HG03097 (cell line): Measurements from ENCODE around the gene EPS15.
"Not testable (repeated sequence)": the region's sequence is repeated elsewhere in the genome, so short reads cannot be mapped to it uniquely, and the experiment has no call there.

Source experiments
- ATAC-seq: cut with Tn5 transposase; IDR thresholded peaks from one replicate; pipeline ENCODE4 v1.9.1; 2021; ENCODE audit not compliant: unreplicated experiment, low FRiP score

Gene EPS15

DNA sequence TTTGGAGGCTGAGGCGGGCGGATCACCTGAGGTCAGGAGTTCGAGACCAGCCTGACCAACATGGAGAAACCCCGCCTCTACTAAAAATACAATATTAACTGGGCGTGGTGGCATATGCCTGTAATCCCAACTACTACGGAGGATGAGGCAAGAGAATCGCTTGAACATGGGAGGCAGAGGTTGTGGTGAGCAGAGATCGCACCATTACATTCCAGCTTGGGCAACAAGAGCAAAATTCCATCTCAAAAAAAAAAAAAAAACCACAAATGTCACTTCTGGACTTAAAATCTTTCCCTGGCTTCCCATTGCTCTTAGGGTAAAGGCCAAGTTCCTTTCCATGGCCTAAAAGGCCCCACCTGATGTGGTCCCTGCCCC lies 194.1 kb downstream of the EPS15 start:
- ATAC-seq, result not testable (repeated sequence)

DNA sequence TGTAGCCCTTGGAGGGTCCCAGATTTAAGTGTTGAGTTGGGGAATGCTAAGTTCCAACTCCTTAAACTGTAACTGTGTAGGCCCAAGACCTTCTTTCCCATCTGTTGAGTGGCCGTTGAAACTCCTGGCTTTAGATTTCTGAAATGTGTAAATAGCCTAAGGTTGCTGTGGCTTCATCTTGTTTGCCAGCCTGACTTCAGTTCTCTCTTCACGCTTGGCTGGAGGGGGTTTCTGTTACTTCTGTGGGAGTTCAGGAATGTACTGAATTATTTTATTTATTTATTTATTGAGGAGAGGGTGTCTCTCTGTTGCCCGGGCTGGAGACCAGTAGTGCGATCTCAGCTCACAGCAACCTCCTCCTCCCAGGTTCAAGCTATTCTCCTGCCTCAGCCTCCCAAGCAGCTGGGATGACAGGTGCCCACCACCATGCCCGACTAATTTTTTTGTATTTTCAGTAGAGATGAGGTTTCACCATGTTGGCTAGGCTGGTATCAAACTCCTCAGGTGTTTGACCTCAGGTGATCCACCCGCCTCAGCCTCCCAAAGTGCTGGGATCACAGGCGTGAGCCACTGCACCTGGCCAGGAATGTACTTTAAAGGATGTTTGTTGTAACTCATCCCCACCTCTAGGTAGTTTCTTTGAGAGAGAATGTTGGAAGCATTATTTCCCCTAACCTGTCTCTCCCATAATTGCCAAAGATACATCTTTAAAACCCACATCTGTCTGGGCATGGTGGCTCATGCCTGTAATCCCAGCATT lies 194.6 kb downstream of the EPS15 start:
- ATAC-seq, result no peak

DNA sequence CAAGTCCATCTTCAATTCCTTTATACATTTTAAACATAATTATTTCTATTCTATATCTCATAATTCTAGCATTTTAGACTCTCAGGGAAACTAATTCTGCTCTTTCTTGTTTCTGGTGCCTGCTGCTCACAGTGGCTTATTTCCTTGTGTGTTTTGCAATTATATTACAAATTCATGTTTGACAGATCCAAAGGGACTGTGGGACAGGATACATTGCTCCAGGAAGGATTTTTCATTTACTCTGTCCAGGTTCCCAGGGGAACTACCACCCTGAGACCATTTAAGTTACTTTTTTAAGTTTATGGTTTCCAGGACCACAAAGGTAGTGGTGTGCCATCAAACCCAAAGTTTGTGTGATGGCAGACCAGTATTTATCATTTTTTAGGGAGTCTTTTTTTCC lies 195.3 kb downstream of the EPS15 start:
- no peak for ATAC-seq

DNA sequence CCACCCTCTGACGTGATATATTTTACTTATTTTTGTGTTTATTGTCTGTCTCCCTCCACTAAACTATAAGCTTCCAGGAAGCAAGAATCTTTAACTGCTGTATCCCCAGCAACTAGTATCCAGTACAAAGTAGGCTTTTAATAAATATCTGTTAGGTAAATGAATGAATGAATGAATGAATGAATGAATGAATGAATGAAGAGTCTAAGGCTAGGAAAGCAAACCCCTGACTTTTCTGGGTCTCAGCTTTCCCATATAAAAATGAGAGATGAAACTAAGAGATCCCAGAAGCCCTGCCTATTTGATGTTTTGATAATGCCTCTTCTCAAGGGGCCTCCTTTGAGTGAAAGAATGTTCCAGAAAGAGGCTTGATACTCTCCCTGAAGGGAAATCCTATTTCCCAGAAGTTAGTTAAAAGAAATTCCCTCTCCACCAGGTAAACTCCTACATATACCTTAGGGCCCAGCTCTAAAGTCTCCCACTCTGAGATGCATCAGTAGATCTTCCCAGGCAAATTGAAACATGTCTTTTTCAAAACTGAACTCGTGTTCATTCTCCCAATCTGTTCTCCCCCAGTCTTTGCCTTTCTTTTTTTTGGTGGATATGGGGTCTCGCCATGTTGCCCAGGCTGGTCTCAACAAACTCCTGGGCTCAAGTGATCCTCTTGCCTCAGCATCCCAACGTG lies 196.5 kb downstream of the EPS15 start:
- ATAC-seq, result no peak

DNA sequence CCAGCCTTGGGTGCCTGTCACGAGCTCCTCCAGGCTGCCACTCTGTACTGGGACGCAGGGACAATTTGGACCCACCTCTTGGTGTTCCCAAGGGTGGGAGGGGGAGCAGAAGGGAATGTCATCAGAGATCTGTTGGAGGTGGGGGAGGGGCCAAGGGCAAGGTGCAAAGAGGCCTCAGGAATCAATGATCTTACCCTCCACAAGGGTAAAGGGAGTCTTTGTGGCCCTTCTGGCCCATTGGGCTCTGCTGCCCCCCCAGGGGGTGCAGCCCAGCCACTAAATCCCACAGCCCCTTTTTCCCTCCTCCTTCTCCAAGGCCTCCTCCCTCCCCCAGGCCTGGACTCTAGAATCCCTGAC lies 197.2 kb downstream of the EPS15 start:
- ATAC-seq, result no peak

DNA sequence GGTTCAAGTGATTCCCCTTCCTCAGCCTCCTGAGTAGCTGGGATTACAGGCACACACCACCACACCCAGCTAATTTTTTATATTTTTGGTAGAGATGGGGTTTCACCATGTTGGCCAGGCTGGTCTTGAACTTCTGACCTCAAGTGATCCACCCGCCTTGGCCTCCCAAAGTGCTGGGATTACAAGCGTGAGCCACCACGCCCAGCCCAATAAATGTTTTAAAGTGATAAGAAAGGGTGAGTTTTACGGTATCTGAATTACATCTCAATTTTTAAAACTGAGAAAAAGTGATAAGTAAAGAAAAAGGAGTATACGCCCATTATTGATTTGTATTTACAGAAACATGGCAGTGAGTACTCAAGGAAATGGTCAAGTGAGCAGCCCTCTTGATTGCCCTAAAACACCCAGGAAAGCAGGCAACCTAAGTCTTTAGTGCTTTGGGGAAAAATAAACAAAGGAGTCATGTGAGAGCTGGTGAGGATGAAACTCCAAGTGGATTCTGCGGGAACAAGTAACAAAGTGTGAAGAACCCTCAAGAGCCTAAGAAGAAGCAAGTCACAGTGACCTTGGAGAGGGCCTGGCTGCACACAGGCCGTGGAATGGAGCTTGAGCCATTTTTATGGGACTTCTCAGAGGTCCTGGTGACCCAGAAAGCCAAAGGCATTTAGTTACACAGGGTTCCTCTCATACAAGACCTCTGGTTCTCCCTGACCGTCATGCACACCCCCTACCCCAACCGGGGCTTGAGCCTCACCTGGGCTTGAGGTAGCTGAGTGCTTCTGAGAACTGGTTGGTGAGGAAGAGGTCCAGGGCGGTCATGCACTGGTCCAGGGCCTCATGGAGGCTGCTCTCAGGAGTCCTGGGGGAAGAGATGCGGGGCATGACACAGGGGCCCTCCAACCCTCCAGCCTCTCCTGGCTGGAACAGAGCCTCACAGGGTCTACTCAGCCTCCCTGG lies 197.8 kb downstream of the EPS15 start:
- no peak for ATAC-seq

DNA sequence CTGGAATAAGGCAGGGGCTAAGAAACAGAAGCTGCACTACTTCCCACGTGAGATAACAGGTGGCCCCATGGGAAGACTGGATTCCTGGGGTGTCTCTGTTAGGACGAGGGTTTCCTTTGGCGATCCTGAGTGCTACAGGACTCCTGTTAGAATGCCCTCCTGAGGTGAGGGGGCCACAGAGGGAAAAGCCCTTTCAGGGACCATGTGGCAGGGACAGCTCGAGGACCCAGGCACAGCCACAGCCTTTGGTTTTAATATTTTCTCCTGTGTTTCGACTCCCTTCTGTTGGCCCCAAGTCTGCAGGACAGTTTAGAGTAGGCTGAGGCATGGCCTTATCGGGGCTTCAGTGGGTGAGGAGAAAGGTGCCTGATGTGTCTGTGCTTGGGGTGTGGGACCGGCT lies 201.3 kb downstream of the EPS15 start:
- ATAC-seq, result no peak

DNA sequence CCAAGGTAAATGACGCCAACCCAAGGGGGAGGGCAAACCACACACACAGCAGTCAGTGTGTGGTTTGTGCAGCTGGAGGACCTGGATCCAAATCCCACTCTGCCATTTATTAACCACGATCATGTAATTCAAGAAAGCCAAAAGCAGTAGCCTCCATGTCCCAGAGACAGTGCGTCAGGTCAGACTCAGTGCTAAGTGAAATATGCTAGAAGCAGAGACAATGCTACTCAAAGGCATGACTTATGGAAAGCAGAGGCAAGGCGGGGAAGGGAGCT lies 202.3 kb downstream of the EPS15 start:
- no peak for ATAC-seq

DNA sequence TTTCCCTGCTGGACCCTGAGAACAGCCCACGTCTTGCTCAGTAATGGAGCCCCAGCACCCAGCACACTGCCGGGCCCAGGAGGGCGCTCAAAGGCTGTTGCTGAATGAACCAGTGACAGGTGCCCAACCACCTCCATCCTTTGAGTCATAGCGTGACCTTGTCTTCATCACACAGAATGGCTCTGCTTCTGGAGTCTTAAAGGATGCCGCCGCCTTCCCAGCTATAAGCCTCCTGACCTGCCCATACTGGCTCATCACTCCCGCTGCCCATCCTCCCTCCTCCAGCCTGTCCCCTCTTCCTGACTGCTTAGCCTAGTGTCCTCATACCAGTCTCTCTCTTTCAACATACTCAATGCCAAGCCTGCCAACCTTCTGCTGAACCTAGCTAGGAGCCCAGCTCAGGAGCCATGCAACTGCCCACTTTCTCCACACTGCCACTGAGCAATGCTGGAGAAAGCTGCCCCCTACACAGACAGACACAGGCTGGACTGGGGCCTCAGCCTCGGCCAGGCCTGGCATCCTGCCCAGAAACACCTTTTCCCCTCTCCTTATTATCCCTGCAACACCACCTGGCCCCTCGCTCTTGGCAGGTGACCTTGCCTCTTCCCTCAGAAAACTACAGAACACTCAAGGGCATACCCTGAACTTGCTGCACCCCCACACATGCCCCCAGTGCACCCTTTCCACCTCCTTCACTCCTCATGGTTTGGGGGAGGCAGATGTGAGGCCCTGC lies 202.8 kb downstream of the EPS15 start:
- ATAC-seq, result no peak

DNA sequence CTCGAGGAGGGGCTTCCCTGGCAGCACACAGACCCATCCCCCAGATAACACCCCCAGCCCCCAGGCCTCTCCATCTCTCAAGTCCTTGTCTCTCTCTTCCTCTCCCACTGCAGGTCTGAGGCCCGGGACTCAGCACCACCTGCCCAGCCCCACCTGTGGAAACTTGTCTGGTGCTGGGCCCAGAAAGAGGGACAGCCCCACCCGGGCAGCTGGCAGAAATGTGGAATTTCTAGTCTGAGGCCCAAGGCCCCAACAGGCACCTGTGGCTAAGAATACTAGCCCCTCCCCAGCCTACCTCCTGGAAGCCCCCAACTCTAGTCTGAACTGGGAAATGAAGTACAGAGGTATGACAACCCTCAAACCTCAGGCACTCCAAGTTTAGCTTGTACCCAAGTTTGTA lies 204.1 kb downstream of the EPS15 start:
- no peak for ATAC-seq

DNA sequence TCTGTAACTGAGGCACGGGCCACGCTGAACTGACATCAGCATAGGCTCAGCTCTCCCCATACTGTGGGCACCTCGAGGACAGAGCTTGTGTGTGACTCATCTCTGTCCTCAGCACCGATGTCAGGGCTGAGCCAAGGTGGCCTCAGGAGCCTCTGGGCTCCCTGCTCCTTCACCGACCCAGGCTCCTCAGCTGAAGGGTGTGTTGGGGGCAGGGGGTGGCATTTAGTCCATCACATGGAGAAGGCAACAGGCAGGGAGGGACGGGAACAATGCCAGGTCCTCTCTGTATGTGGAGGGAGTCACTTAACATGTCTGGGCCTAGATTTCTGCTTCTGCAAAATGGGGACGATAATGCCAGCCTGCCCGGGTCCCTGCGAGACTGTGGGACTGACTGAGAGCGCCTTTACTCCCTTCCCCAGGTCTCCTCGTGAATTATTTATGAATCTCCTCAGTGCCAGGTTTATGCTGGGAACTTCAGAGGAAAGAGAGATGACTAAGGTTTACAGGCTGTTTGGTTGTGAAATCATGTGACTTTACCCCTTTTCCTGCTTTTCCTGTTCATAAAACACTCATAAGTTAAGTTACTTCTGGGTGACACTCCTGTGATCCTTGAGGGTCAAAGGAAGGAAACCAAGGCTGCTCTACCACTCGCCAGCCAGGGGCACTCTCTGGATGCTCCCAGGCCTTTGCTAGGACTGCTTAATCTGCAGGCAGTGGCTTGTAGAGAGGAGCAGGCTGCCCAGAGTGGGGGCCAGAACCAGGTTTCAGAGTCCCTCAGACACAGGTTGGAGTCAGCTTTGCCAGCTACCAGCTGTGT lies 204.9 kb downstream of the EPS15 start:
- no peak for ATAC-seq

DNA sequence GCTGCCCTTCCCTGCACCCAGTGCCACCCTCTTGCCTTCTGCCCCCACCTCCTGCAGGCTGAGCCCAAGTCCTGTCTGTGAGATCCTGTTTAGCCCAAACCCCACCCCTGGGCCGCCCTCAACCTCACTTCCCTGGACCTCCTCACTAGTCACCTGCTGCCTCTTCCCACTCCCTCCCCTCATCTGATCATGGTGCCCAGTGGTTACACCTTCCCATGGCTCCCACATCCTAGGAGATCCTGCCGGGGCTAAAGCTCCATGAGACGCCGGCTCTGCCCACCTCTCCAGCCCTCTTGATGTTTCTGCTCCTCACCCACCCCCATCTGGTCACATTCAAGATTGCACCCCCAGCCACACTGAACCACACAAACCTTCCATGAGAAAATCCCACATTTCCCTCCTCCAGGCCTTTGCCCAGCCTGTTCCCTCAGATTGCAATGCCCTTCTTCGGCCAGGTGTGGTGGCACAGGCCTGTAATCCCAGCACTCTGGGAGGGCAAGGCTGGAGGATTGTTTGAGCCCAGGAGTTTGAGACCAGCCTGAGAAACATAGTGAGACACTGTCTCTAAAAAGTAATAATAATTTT lies 205.7 kb downstream of the EPS15 start:
- no peak for ATAC-seq

DNA sequence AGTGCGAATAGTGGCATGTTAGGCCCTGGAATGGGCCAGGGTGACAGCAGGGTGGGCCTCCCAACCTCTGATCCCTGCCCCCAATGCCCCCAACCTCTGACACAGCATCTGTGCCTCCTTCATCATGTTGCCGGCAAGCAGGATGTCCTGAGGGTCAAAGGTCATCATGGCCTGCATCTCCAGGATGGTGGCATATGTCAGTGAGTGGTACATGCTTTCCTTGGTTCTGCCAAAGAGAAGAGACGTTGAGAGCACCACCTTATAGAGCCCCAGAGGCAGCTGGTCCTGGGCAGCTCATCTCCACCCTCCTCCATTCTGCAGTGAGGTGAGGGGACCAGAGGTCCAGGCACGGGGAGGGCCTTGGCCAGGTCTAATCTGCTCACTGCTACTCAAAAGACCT lies 206.3 kb downstream of the EPS15 start:
- ATAC-seq, result no peak

DNA sequence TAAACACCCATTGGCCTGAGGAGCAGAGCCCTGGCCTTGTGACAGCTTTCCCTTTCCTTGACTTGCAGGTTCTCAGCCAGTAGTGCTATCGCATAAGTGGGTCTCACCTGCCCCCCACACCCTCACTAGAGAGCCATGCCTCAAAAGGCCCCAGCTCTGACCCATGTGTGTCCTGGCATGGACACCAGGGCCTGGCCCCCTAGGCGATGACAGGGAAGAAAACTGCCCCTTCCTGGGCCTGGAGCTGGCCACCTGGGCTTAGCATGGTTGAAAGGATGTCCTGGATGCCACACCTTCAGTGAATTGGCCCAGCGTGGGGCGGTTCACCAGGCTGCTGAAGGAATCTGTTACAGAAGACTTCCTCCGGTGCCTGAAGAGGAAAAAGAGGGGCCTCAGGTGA lies 207.2 kb downstream of the EPS15 start:
- no peak for ATAC-seq

DNA sequence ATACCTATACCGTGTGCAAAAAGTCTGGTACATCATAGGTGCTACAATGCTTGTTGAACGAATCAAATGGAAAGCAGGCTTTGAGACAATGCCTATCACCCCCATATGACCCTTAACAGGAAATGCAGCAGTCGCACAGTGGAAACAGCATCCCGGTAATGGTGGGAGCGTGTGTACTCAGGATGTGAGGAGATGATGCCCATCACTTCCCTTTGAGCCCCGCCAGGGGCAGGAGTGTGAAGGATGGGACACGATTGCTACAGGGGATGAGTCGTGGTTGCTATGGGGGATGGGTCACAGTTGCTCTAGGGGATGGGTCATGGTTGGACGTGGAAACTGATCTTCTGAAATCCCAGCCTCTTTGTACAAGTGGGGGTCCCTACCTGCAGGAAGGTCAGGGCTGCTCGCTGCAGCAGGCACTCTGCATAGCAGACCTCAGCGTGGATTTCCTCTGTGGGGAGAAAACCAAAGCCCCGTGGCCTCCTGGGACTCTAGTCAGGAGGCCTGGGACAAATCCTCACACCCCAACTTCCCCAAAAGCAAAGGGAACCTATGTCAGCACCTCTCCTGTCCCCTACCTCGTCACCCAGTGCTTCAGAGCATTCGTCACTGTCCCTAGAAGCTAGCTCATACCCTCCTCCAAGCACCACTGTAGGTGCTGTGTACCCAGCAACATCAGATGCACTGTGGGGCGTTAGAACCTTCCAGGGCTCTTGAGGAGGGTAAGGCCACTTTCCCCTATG lies 208.0 kb downstream of the EPS15 start:
- ATAC-seq, result no peak

DNA sequence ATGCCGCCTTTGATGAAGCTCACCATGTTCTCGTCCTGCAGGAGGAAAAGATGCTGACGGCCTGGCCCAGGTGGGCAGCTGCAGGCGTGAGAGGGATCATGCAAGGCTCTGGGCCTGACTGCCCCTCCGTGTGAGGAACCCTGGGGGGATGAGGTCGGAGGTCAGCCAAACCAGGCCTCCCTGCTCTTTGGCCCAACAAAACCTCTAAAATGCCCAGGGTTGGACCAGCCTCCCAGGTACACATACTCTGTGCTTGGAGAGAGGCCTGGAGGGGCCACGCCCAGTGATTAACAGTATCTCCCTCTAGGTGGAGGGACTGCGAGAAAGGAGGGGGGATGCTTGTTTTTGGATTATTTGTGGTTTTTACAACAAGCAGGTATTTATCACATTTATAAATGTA lies 209.8 kb downstream of the EPS15 start:
- ATAC-seq, result no peak

DNA sequence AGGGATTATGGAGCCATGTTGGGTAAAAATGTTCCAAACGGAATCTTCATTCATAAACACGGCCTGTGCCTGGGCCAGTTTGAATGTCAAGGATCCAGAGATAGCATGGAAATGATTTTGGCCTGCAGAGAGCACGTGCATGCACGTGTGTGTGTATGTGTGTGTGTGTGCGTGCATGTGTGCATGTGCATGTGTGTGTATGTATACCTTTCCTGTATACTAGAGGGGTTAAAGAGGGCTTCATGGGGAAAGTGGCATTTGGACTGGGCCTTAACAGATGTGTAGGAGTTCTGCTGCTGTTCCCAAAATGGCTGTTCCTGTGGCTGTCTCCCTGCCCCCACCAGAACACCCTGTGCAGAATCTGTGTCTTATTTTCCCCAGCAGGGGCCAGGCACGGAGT lies 210.4 kb downstream of the EPS15 start:
- no peak for ATAC-seq

DNA sequence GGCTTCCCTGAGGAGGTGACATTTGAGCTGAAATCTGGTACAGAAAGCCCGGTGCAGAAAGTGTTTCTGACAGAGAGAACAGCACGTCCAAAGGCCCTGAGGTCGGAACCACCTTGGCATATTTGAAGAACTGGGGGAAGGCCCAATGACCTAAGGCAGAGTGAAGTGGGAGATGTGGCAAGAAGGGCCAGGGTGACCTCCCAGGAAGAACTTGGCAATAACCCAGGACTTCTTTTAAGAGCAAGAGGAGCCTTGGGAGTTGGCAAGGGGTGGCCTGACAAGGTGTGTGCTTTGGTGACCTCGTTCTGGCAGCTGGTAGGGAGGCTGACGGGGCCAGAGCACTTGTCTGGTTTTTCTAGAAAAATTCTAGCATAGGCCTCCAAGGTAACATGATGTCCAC lies 212.1 kb downstream of the EPS15 start:
- no peak for ATAC-seq

DNA sequence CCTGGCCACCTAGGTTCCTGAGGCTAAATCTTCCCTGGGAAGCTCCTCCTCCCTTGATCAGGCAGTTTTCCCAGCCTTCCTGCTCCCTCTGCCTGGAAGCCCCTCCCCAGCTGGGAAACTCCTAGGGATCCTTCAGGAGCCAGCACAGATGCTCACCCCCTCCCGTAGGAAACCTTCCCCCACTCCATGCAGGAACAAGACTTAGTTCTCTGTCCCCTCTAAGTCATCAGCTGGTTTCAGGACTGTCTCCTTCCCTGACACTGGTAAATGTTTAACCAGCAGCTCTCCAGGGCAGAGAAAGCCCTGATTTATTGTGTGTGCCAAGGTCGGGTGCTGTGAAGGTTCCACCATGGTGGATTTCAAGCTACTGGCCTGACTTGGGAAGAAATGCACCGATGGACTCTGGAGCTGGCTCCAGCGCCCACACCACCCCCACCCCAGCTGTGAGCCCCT lies 213.7 kb downstream of the EPS15 start:
- ATAC-seq, result no peak
